ENCODE data around the gene KIF2A. TPM values are rescaled to one million over a fixed set of nuclear protein-coding genes. Genes with fewer than 3 reads are reported as not detected.

The KIF2A gene
- total RNA-seq, 1 experiment from 2014 or later = 86.1 TPM

DNA sequence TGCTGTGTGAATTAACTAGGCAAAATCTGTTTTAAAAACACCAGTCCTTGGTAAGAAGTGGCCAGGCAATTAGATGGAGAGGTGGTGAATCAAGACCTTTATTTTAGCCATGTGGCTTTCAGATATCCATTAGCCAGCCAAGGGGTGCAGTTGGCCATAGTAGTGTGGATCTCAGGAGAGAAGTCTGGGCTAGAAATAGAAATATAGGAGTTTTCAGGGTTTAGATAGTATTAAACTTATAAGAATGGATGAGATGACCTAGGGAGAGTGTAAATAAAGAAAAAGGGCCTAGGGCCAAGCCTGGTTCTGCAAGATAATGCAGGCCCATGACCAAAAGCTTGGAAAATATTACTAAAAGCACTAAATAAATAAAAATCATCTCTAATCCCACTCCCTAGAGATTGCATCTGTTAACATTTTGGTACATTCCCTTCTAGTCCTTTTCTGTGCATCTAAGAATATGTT lies 40.3 kb upstream of the KIF2A start:
- Histone ChIP-seq H2BK12ac (ENCODE audit: insufficient read length, low read depth, low read length) (no peak overlapping the region), H2BK5ac (ENCODE audit: insufficient read length, low read length) (no peak overlapping the region), H3T11ph (ENCODE audit: low read length) (no peak overlapping the region), H2AK5ac (ENCODE audit: insufficient read length, low read length) (no peak overlapping the region), H3K18ac (ENCODE audit: insufficient read length, low read depth, low read length) (no peak overlapping the region), H3K9ac (ENCODE audit: extremely low read depth, insufficient read length, low read length) (no peak overlapping the region), H3K4ac (ENCODE audit: low read depth, low read length) (no peak overlapping the region), H3K4me1 (ENCODE audit: insufficient read depth, low read length) (no peaks in the 10 kb centered on the region), H4K20me1 (ENCODE audit: control insufficient read depth, insufficient read depth, insufficient read length) (no peaks in the 10 kb centered on the region), H3K27ac (ENCODE audit: insufficient read length, low read depth, low read length) (no peak overlapping the region), H3K56ac (ENCODE audit: insufficient read length, low read depth, low read length) (no peak overlapping the region), H3K79me1 (ENCODE audit: insufficient read depth, low read depth, low read length, poor library complexity, severe bottlenecking) (no peaks in the 10 kb centered on the region), H3K23me2 (ENCODE audit: insufficient read length, low read depth, low read length, poor library complexity, severe bottlenecking) (no peaks in the 10 kb centered on the region), H3K4me2 (ENCODE audit: insufficient read depth, insufficient read length, low read length) (no peak overlapping the region), H3K14ac (ENCODE audit: insufficient read depth, low read length) (no peak overlapping the region), H2BK20ac (ENCODE audit: low read depth, low read length, poor library complexity, severe bottlenecking) (no peak overlapping the region), H4K91ac (ENCODE audit: insufficient read length, low read depth, low read length) (no peak overlapping the region), H4K8ac (replicated peaks; ENCODE audit: insufficient read length, low read depth, low read length) (no peak overlapping the region), H2BK120ac (ENCODE audit: low read depth, low read length, poor library complexity, severe bottlenecking) (no peak overlapping the region), H2AFZ (ENCODE audit: low read length) (no peak overlapping the region), H3K23ac (ENCODE audit: insufficient read length, low read depth, low read length) (no peak overlapping the region), H3K27me3 (ENCODE audit: insufficient read depth, low read length) (no peaks in the 10 kb centered on the region), H4K5ac (ENCODE audit: insufficient read length, low read depth, low read length) (no peak overlapping the region), H3K9me3 (ENCODE audit: control insufficient read depth, low read depth, low read length) (no peaks in the 10 kb centered on the region), H3K79me2 (ENCODE audit: insufficient read depth, low read length) (no peaks in the 10 kb centered on the region), H2BK15ac (ENCODE audit: low read depth, low read length) (no peak overlapping the region)
- no peak for TF ChIP-seq CTCF (conservative IDR thresholded peaks at IDR 0.05)
- Mint-ChIP-seq H3K4me3 (no peak overlapping the region), H3K27me3 (ENCODE audit: low read depth) (no peaks in the 10 kb centered on the region), H3K27ac (no peak overlapping the region), H3K36me3 (ENCODE audit: insufficient read depth in 1 of 3, low read depth in 3 of 3) (no peaks in the 10 kb centered on the region; a peak in 1 of 7 replicates), H3K4me1 (peaks cover 0 to 10% of the 10 kb centered on the region in 2 experiments; a peak in 3 of 4 replicates), H3K9me3 (no peaks in the 10 kb centered on the region)
- DNase-seq = no peak

Measured in H9 (cell line).